ENCODE measurements around the gene PDK4.
A peak's percentile ranks its signal among the peaks of the same experiment; 100 is the strongest.
"Not testable (repeated sequence)": the region's sequence is repeated elsewhere in the genome, so short reads cannot be mapped to it uniquely, and the experiment has no call there.

PDK4 gene

DNA sequence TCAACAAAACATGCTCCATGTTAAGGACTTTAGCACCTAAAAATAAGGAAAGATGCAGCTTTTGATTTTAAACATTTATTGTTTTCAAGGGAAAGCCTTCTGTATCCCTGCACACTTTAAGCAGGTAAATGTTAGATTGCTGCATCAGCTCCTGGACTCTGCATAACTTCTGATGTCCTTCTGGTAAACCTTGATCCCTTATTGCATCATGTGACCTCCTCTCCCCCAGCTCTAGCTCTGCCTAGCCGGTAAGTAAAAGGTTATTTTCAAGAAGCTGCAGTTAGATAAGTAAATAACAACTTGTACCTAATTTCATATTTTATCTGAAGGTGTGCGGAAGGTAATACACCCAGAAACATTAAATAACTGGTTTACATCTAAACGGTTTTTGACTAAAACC, 37.5 kb downstream of the PDK4 start:
- DNase-seq = no peak

DNA sequence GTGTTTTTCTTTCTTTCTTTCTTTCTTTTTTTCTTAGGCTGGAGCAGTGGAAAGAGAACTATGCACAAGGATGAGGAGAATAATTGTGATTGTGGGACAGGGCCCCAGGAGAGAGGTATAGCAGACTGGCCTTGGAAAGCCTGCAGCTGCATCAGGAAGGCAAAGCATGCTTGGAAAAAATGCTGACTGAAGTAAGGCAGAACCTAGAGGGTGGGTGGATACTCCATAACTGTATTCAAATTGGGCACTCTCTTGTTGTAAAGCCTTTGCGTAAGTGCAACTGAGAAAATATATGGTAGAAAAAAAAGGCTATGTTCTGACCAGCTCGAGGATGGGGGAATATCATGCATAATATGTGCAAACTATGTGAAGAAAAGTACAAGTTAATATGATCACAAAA, 39.5 kb downstream of the PDK4 start:
- DNase-seq = no peak

DNA sequence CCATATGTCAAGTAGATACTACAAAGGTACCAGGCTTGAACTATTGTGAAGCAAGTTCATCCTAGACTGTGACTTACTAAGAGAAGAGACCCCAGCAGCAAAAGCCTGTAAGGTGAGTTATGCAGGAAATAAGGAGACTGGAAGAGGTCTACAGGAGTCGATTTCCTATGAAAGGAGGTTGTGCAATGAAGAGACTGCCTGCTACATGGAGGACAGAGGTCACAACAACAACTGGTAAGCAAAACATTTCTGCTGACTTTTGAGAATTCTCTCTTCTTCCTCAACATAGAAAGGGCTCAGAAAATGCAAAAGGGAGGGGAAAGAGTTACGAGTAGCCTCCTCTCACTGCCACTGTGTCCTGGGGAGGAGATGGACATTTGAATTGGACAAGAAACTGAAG, 42.4 kb downstream of the PDK4 start:
- no peak for DNase-seq

DNA sequence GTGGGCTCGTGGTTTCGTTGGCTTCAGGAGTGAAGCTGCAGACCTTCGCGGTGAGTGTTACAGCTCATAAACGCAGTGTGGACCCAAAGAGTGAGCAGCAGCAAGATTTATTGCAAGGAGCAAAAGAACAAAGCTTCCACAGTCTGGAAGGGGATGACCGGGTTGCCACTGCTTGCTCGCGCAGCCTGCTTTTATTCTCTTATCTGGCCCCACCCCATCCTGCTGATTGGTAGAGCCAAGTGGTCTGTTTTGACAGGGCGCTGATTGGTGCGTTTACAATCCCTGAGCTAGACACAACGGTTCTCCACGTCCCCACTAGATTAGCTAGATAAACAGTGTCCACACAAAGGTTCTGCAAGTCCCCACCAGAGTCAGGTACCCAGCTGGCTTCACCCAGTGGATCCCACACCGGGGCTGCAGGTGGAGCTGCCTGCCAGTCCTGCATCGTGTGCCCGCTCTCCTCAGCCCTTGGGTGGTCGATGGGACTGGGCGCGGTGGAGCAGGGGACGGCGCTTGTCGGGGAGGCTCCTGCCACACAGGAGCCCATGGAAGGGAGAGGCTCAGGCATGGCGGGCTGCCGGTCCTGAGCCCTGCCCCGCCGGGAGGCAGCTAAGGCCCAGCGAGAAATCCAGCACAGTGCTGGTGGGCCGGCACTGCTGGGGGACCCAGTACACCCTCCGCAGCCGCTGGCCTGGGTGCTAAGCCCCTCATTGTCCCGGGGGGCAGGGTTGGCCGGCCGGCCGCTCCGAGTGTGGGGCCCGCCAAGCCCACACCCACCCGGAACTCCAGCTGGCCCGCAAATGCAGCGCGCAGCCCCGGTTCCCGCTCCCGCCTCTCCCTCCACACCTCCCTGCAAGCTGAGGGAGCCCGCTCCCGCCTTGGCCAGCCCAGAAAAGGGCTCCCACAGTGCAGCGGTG, 44.0 kb downstream of the PDK4 start:
- not testable (repeated sequence) for DNase-seq

DNA sequence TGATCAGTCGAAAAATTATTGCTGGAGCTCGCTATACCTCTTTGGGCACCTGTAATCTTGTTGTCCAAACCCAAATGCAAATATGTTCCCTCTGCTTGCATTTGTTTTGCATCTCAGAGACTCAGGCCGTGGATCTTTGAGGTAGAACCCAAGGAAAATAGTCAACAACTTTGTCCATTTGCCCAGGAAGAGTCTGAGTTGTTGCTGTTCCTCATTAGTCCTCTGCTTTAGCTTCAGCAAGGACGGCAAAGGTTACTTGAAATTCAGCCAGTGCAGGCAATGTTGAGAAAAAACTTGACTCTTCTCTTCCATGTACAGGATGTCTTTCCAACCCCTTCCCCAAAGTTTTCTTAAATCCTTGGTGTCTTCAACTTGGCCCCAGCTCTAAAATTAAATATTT, 45.8 kb downstream of the PDK4 start:
- DNase-seq = no peak

DNA sequence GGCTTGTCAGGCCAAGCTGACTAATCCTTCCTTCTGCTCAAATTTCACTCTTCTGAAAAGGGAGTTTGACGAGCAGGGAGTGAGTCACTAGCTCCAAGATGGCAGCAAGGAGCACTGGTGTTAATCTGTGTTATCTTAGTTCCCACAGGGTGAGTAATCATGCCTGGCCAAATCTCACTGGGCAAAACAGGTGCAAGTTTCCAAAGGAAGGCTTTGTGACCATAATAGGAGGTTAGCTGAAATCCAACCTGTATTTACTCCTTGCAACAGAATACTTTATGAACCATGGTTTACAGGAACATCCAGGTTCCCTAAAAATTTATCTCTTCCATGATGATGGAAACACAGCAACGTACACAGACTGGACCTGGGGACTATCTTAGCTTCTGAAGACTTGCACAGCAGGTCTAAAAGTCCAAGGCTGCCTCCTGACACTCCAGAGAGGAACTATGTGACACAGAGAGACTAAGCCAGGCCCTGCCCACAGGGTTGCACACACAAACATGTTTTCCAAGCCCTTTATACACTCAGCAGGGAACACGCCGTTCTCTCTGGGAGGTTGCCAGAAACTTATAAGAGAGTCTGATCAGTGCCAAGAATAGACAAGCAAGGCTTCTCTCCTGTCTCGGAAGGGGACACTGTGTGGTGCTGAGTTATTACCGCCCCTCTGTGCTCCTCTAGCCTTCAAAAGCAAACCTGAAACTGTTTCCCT, 46.3 kb downstream of the PDK4 start:
- peak; percentile 56 for DNase-seq

DNA sequence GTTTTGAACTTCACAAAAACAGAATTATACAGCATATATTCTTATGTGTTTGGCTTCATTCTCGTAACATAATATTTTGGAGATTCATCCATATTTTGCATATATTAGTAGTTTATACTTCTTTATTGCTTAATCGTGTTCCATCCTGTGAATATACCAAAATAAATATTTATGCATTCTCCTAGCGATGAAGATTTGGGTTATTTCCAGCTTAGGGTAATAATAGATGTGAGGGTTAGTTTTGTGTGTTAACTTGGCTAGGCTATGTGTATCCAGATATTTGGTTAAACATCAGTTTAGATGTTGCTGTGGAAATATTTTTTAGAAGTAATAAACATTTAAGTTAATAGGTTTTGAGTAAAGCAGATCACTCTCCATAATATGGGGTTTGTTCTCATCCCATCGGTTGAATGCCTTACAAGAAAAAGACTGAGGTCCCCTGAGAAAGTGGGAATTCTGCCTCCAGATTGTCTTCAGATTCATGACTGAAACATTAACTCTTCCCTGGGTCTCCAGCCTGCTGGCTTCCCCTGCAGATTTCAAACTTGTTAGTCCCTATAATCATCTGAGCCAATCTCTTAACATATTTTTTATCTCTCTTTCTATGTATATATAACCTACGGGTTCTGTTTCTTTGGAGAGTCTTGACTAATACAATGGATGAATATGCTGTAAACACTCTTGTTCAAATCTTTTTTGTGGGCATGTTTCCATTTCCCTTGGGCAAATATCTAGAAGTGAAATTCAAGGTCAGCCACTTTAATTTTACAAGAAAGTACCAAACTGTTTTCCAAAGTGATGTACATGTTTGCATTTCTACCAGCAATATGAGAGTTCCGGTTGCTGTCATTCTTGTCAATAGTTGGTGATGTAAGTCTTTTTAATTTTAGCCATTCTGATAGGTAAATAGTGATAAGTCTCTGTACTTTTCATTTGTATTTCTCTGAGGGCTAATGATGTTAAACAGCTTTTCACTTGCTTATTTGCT, 48.7 kb downstream of the PDK4 start:
- no peak for DNase-seq

DNA sequence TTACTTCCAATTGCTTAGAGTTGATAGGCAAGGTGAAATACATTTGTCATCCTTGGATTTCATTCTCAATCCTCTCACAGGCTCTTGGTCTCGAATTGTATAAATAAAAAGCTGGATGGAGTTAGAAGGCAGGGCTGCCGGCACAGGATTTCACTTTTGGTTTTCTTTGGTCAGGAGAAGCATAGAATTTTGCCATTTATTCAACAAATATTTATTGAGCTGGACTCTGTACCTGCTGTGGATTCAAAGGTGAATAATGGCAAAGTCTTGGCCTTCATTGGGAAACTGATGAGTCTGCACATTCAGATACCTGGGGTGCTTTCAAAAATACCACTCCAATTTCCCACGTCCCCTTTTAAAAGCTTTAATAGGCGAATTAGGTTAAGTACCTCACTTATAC, 49.7 kb downstream of the PDK4 start:
- DNase-seq = no peak

DNA sequence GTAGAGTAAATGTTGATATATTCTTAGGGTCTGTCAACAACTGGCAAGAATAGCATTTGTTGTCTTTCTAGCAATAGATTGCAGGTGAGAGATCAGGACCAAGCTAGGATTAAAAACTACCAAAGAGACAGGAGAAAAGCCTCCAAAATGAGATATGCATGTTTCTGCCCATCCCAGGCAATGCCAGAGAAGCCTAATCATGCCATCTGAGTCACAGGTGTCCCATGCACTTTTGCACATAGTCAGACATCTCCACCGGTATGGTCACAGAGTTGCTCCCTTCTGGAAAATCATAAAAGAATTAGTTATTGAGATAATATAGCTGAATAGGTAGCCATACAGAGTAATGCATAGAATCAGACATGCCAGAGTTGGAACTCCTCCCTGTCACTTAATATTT, 50.6 kb downstream of the PDK4 start:
- DNase-seq = no peak

DNA sequence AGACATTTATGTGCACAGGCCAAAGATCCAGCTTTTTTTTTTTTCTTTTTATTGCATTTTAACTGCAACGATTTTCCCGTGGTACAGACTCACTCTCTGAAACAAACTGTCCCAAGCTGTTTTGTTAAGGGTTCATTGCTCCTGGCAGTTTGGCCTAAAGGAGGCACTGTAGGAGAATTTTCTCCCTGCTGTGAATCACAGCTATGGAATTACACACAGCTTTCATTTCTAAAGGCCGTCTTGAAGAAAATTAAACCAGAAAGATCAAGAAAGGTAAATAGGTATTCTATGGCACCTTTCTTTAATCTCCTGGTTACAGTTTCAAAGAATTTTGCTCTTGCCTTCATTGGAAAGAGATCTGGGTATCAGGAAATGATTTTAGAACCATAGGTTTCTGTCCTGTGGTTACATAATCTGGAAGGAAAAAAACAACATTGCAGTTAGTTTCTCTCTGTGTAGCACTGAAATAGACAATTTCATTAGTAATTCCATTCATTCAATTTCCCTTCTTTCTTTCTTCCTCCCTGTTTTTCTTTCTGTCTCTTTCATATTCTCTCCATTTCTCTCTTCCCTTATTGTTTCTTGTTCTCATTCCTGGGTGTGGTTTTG, 51.2 kb downstream of the PDK4 start:
- DNase-seq = no peak

DNA sequence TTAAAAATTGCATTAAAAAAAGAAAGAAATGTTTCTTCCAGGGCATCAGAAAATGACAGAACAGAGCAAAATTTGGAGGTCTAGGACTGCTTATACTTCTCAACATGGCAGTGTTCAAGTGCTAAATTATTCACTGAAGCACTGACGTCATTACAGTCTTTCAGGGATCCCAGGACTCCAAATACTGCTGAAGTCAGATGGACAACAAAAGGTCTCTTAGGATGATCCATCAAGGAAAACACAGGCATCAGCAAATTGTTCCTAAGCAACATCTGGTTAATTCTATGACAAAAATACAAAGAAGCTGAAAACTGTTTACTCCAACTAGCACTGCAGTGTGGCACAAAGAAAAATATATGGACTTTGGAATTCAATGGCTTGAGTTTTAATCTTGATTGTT, 52.1 kb downstream of the PDK4 start:
- no peak for DNase-seq

DNA sequence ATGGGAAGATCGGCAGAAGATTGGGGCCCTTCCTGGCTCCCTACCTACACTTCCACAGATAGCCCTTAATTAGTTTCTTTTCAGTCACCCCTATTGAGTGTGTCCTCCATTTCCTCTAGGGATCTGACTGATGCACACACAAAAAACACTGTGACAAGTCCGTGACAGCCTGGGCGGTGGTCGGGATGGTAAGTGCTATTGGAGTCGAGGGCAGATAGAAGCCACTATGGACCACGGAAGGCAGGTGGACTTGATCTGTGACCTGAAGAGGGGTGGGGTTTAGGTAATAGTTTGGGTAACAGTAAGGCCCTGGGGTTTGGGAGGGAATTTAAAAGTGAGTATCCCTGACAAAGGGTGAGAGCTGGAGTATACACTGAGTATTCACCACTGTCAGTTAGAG, 53.0 kb downstream of the PDK4 start:
- DNase-seq = no peak

DNA sequence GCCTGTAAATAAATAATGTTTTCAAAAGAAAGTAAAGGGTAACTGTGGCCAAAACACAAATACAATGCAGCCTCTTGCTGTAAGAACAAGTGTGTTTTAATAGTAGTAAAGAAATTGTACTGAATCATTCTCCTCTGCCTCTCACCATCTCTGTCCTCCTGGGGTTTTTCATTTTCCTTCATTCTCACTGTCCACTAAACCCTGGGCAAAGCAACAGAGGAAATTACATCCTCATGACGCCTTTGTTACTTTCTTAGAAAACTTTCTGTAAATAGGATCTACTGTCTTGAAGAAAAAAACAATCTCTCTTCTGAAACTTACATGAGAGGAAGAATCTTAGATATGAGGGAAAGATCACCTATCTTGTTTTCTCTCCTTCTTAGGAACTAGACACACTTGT, 56.0 kb downstream of the PDK4 start:
- no peak for DNase-seq

DNA sequence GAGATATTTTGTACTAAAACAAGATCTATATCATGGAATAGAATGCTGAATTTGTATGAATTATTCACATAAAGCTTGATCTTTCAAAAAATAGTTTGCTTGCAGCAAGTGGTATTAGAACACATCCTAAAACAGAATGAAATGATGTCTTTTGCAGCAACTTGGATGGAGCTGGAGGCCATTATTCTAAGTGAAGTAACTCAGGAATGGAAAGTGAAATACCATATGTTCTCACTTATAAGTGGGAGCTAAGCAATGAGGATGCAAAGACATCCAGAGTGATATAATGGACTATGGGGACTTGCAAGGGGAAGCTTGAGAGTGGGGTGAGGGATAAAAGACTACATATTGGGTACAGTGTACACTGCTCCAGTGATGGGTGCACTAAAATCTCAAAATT, 56.9 kb downstream of the PDK4 start:
- no peak for DNase-seq

DNA sequence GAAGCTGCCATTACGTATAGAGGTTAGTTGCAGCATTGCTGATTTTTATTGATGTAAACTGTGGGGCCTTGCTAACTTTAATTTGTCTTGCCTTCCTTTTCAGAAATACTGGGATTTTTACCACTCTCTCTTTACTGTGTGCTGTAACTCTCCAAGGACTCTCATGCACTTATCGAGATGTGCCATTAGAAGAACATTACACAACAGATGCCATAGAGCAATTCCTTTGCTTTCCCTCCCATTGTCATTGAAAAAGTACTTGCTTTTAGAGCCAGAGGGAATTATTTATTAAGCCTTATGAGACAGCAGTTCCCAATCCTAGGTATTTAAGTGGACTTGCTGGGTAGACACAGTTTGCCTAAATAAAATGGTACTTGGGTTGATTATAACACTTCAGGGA, 58.8 kb downstream of the PDK4 start:
- no peak for DNase-seq

DNA sequence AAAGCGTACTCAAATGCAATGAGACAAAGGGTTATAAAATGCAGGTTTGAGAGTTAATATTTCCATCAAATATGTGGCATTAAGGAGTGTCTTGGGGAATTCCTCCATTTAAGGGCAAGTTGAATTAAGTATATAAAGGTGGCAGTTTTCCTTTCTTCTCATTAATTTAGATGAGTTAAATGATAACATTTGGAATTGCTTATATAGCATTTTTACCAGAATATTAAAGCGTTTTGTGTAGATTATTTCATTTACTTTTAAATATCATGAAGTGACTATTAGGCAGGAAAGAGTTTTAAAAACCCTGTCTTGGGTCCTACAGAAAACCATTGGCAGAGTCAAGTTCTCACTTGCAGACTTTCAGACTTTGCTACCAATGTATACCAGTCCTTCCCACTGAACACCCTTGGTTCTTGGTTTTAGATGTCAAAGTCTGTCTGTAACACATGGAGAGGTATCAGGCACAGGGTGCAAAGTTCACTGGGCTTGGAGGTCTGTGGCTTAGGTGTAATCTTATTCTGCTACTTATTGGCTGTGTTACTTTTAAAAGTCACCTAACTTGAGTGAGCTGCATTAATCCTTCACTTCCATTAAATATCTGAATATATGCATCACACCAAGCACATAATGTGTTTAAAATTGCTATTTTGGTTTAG, 59.5 kb downstream of the PDK4 start:
- no peak for DNase-seq

DNA sequence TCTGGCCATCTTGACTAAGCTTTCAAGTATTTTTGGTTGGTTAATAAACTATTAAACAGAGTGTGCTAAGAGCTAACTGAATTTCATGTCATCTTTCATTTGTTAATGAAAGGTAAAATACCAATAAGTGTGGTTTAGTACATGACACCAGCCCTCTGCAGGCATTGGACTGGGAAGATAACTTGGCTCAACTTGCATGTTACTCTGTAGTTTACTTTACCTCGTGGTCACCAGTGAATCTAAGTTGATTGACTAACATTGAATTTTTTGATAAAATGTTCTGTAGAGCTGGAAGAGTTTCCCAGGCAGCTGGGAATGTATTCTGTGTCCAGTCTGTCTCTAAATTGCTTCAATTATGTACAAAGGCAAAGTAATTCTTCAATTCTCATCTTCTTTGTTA, 60.7 kb downstream of the PDK4 start:
- no peak for DNase-seq

DNA sequence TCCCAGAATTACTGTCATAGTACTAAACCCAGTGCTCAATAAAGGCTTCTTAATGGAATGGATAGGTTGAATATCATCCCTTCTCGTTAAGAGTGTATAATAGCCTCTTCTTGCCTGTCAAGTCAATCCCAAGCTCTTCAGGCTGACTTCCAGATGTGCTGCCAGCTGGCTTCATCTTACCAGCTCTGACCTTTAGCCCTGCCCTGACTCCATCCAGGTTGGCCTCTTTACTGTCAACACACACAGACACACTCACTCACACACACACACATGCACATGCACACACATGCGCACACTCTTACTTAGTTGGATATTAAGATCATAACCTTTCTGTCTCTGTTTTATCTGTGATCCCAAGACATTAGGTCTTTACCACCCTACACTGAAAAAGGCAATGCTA, 61.5 kb downstream of the PDK4 start:
- peak; percentile 64 for DNase-seq

Data from DMS79 (cell line).